HG03066 (cell line): Measurements from ENCODE around the gene GLE1.
"Not testable (repeated sequence)": the region's sequence is repeated elsewhere in the genome, so short reads cannot be mapped to it uniquely, and the experiment has no call there.

Experiments used
- ATAC-seq: cut with Tn5 transposase; IDR thresholded peaks from one replicate; pipeline ENCODE4 v1.9.1; 2021; ENCODE audit warnings: low read depth; ENCODE audit not compliant: unreplicated experiment

GLE1 gene

GRCh38 chr9:128495296-128495695 is 9.2 kb upstream of the GLE1 start:
- no peak for ATAC-seq

DNA sequence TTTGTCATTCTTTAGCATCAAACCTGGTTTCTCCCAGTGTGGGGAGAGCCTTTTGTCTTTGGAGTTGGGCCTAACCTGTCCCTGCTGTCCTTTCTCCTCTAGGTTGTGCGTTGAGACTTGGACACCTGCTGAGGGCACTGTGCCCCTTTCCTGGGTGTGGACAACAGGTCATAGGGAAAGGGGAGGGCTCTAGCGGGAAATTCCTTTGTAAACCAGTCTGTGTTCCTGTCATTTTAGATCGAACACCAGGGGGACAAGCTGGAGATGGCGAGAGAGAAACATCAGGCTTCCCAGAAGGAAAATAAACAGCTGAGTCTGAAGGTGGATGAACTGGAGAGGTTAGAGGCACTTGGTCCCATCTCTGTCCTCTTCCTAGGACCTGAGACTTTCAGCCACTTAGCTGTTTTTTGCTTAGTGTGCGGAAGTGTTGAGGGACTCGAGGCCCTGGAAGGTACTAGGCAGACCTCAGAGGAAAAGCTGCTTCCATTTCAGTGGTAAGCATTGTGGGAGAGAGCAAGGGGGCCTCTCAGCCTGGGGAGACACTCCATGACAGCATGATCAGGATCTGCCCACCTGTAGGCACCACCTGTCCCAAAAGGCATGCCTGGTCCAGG is 8.6 kb upstream of the GLE1 start:
- ATAC-seq = no peak

- no peak for ATAC-seq
These were observed 6.5 kb upstream of the GLE1 start for GRCh38 chr9:128497824-128498610.

DNA sequence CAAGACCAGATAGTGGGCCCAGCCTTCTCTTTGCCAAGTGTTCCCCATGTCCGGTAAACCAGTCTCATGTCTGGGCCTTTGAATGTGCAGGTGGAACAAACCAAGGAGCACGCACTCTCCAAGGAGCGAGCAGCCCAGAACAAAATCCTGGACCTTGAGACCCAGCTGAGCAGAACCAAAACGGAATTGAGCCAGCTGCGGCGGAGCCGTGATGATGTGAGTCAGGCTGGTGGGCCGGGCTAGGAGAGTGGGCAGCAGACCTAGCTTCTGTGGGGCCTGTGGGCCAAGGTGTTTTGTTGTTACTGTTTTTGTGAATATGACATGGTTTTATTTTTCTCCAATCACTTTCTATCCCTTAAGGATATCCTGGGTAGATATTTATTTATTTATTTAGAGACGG is 5.6 kb upstream of the GLE1 start:
- ATAC-seq = no peak

DNA sequence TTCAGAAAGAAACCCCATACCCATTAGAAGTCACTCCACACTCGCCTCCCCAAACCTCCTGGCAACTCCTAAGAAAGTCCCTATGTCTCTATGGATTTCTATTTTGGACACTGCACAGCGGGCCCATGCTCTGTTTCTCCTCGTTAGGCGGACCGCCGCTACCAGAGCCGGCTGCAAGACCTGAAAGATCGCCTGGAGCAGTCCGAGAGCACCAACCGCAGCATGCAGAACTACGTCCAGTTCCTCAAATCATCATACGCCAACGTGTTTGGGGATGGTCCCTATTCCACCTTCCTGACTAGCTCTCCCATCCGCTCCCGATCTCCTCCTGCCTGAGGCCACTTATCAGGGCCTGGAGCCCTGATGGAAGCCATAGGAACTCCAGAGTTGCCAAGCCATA is 4.6 kb upstream of the GLE1 start:
- no peak for ATAC-seq

- ATAC-seq = not testable (repeated sequence)
These were observed 1.1 kb upstream of the GLE1 start for GRCh38 chr9:128503415-128503825.

DNA sequence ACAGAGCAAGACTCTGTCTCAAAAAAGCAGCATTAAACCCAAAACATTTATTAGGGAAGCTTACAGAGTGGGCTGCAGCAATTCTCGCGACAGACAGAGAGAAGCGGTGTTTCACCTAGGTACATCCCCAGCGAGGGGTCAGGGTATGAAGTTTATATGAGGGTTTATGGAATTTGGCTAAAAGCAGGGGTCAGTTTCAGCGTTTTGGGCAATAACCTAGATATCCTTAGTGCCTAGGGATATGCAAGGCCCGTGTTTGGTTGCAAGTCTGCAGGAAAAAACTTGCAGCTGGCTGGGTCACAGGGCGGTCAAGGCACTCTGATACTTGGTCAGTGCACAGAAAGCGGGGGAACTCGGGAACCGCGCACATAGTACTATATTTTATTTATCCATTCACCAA is 649 bp upstream of the GLE1 start:
- ATAC-seq = no peak

DNA sequence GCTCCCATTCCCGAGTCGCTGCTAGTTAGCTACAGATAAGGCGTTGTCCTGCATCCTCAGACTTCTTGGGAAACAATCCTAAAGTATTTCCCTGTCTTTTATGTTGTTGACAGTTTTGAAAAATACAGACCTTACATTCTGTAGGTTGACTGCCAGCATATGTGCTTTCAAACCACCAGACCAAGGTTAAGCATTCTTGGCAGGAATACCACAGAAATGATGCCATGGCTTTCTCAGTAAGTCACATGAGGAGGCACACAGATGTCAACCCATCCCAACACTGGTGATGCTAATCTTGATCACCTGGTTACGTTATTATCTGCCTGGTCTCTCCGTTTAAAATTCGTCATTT is 871 bp downstream of the GLE1 start:
- ATAC-seq = no peak

GRCh38 chr9:128505906-128506305 is 1.4 kb downstream of the GLE1 start:
- ATAC-seq = not testable (repeated sequence)

- no peak for ATAC-seq
These were observed 8.3 kb downstream of the GLE1 start for GRCh38 chr9:128512820-128513219.

DNA sequence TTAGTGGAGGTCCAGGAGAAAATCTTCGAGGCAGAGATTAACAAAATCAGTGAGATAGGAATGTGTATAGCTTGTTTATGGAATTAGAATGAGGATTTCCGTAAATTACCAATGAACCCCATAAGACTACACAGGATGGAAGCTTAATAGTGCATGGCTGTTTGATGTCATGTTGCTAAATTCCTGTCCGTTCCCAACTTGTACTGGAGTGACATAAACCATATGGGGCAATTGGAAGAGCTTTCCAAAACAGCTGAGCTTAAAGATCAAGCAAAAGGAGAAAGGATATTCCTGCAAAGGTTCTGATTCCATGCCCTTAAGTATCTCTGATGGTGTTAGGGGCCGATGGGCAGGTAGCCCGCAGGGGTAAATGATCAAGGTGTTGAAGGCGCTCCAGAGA is 17.4 kb downstream of the GLE1 start:
- ATAC-seq = no peak

DNA sequence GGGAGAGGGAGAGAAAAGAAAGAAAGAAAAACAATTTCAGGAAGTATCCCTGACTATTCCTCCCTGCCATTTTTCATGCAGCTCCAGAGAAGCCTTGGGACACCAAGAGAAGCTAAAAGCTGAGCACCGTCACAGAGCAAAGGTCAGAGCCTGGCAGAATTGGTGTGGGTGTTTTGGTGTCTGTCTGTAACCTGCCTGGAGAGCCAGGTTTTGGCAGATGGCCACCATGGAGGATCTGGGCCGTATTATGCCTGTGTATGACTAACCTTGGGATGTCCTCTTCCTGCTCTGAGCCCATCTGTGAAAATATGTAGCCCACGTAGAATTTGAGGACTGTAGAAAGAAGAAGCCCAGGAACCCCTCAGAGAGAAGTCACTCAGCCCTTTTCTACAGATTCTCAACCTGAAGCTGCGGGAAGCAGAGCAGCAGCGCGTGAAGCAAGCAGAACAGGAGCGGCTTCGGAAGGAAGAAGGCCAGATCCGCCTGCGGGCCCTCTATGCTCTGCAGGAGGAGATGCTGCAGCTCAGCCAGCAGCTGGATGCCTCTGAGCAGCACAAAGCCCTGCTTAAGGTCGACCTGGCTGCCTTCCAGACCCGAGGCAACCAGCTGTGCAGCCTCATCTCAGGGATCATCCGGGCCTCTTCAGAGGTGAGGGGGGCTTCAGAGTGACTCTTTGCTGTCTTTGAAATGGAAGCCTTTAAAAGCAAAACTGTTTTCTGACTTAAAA is 18.8 kb downstream of the GLE1 start:
- ATAC-seq = no peak

DNA sequence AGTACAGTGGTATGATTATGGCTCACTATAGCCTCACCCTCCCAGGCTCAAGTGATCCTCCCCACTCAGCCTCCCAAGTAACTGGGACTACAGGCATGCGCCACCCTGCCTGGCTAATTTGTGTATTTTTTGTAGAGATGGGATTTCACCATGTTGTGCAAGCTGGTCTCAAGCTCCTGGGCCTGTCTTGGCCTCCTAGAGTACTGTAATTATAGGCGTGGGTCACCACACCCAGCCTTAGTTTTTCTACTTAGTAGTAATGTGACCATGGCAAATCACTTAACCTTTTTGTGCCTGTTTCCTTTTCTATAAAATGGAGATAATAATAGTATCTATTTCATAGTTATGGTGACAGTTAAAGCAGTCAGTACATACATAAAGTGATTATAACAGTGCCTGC is 22.2 kb downstream of the GLE1 start:
- ATAC-seq = no peak

DNA sequence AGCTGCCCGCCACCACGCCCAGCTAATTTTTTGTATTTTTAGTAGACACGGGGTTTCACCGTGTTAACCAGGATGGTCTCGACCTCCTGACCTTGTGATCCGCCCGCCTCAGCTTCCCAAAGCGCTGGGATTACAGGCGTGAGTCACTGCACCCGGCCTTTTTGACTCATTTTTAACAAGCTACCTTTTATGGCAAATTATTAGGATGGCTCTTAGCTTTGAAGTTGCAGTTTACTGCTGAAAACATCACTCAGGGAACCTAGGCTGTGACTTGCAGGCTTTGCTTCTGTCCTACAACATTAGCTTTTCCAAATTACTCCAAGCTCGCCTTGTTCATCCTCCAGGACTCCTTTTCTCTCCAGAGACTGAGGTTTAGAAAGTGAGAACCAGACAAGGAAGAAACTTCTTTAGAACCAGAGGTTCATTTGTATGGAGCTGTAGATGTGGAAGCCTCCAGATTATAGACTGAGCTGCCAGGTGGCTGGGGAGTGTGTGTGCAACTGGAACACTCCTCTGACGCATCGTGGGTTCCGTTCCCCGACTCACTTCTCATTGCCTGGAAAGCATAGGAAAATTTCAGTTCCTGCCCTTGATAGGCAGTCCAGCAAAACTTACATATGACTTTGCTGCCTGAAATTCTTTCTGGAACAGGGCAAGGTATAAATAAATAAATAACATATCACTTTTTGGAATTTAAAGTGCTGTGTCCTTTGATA is 24.1 kb downstream of the GLE1 start:
- ATAC-seq = no peak

DNA sequence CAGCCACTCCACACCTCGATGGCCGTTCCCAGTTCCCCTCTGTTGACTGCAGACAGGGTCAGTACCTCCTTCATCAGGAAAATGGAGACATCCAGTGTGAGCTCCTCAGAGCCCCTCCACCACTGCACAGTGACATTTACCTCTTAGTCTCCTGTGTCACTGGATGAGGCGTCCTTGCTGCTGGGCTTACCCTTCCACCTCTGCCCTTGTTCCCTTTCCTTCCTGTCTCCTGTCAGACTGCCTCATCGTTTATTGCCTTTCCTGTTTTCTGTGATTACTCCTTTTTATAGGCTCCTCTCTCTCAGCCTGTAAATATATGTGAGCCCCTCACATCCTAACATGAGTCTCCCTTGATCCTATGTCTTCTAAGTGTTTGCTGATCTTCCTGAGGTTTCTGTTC is 24.7 kb downstream of the GLE1 start:
- ATAC-seq = no peak

DNA sequence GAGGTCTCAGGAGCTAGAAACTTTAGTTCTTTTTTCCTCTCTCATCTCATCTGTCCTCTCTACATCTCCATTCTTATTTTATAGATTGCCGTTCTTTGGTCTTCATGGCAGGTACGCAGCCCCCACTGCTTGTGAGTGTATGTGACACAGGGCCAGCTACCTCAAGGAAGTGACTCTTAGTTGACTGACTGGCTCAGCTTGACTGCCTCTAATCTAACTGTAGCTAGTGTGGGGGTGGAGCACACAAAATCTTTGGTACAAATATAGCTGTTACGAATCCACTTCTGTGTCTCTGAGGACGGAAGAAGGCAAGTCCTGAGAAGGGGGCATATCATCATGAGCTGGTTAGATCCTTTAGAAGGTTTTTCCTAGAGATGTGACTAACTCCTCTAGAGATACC is 28.1 kb downstream of the GLE1 start:
- no peak for ATAC-seq

- ATAC-seq = no peak
These were observed 36.3 kb downstream of the GLE1 start for GRCh38 chr9:128540634-128541360.

DNA sequence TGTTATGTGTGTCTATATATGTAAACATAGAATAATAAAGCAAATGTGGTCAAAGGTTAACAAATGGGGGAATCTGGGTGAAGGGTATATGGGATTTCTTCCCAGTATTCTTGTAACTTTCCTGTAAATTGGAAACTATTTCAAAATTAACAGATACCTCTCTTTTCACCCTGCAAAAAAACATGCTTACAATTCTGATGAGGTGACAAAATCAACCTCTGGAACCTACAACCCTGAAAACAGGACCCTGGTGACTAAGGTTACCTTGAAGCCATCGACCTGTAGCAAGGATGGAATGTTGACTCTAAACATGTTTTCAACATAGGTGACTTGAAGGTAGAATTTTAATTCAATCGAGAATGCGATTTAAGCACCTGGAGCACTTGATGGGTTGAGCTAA is 42.0 kb downstream of the GLE1 start:
- ATAC-seq = no peak

GRCh38 chr9:128548876-128549275 is 44.4 kb downstream of the GLE1 start:
- ATAC-seq = no peak

DNA sequence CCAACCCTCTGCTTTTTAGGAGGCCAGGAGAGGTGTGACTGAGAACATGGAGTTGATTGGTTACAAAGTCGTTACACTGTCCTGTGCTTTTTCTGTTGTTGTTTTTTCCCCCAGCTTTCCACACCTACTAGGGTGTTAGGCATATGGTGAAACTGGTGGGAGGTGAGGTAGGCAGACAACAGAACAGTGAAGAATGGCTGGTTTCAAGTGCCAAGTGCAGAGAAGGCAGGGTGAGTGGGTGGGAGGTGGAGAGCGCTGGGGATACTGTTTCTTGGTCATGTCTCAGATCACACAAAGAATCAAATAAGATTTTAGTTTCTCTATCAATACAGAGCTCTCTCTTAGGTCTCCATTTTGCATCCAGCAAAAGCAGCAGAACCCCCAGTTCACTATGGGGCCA is 45.7 kb downstream of the GLE1 start:
- no peak for ATAC-seq
